Activated CD8-positive, alpha-beta memory T cell treated with anti-CD3 and anti-CD28 coated beads, Interleukin-2, amount 50 U/mL, for 1 hour (primary cell): ENCODE results near the gene ARHGAP40.

Experiments
- DNase-seq: peaks from one replicate; pipeline ENCODE4 v3.0.0-alpha.2; 2020; ENCODE audit errors: extremely low read depth

The ARHGAP40 gene

DNA sequence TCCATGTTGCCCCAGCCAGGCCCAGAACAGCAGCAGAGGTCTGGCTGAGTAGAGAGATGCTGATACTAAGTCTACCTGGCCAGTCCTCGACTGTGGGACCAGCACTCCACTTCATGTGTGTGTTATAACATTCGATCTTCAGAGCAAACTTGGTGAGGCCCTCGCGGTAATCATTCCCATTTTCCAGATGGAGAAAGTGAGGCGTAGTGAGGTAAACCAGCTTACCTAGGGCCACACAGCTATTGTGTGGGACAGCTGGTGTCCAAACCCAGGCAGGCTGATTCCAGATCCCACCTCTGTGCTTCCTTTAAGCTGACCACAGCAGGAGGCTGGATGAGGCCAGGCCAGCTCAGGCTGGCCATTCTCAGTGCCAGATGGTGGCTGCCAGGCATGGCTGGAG is 75.0 kb downstream of the ARHGAP40 start:
- DNase-seq, result no peak

DNA sequence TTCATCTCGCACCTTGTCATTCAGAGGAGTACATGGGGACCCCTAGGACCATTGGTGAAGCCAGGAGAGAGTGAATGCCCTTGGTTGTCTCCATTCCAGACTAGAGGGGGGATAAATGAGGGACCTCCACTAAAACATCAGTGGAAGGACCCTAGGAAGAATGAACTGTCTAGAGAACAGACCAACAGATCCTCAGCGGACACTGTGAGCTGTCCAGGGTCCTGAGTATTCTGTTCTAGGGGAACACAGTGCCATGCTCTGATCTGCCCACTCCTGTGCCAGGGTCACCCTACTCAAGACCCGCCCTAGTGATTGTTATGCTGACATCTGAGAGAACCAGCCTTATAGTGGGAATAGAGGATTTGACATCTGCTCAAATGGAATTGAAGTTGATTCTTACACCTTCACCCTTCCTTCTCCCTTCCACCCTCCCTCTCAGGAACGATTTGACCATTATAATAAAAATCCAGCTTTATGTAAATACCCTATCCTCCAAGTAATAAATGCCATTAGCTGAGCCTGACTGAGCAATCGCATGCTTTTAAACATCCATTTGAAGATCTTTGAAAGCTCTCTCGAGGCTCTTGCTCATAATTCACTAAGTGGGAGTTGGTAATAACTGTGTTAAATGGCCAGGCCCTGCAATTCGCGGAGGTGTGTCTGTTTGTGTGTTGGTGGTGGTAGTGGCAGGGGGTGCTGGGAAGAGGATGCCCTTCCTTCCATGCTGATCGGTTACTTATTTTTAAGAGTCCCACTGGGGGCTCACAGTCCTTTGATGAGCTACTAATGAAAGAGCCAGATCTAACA is 79.1 kb downstream of the ARHGAP40 start:
- DNase-seq, result no peak

DNA sequence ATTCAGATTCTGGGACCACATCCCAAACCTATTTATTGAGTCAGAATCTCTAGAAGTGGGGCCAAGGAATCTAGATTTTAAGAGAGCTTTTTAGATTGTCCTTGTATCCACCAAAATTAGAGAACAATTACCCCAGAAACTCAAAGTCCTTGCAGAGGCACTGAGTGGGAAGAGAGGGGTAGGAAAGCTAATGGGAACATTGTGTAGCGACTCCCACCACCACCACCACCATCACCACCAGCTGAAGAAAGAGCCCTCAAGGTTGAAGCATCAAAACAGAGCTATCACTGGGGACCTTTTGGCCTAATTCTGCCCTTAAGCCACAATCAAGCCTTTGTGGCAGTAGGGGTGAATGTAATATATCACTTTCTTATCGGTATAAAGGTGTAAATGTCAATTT is 83.7 kb downstream of the ARHGAP40 start:
- DNase-seq, result no peak

DNA sequence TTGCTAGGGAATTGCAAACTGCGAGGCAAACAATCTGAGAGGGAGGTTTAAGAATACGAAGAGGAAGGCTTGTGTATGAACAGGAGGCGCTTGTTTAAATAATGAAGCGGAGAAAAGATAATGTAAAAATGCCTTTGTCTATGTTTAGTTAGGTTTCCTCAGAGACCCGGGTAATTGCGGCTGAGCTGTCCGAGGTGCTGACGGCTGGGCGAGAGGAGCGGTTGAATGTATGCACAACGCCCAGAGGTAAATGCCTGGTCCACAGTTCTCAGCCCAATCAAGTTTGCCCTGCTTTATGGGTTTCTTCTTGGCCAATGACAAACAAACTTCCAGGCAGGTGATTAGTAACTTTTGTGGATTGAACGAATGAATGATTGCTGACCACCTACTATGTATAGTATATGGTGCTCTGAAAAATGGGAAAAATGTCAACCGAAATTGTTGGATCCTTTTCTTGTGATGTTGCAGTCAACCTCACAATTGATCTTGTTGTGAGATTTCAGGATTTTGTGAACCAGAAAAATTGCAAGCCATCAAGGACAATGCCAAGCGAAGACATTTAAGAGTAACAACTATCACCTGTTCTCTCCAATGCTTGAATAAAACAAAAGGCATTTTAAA is 84.4 kb downstream of the ARHGAP40 start:
- no peak for DNase-seq

DNA sequence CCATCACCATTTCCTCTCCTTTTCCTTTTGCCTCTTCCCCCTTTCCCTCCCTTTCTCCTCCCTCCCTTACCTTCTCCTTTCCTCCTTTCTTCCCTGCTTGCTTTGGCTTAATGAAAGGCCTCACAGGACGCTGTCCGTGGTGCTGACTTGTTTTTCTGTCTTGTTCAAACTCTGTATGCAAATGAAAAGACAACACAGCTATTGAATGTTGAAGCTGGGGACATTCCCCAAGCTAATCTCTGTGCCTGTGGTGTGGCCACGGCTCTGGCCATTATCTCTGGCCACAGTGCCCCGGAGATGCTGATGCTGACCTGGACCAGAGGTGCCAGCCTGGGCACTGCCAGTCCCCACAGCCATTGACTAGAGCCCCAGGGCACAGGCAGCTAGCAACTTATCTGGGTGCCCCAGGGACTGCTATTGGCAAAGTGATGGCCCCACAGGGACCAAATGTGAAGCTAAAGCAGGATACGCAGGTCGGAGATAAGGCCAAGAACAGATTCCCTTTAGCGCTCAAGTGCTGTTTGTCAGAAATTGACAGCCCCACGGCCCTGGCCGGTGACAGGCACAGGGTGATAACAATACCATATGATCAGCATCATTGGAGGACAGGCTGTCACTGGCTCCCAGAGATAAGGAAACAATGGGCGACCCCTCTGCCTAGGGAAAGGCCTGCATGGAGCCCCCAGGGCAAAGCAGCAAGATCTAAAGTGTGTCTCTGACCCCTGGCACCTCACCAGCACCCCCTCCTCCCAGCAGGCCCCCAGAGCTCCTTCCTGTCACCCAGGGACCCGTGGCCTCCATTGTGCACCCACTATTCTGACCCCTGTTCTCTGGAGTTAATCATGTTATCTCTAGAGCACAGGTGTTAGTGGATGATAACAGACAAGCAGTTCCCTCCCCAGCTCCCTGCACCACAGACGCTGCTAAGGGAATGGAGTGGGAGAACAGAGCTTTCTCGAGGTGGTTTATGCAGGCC is 91.1 kb downstream of the ARHGAP40 start:
- DNase-seq, result no peak

DNA sequence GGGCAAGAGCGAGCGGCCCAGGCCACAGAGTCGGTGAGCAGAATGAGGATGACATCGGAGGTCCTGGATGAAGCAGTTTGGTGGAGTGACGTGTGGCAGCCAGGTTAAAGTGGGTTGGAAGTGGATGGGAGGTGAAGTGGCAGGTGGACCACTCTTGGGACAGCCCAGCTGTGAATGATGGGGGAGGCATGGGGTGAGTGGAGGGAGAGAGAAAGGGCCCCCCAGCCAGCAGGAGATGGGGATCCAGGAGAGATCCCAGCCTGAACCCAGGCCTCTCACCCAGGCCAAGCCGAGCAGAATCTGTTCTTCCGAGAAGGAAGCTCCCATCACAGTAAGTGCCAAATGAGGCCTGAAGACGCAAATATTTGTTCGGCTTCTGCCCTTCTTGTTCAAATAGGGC is 95.7 kb downstream of the ARHGAP40 start:
- DNase-seq, result no peak

DNA sequence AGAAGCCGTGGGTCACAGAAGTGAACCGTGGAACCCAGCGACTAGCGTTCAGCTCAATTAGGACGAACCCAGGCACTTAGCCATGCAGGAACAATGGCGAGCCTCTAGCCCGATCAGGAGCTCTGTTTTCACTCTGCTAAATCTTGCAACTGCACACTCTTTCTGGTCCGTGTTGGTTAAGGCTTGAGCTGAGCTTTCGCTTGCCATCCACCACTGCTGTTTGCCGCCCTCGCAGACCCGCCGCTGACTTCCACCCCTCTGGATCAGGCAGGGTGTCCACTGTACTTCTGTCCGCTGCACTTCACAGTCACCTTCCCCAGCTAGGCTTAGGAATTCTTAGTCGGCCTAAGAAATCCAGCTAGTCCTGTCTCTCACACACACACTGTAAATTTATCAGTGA is 96.9 kb downstream of the ARHGAP40 start:
- DNase-seq, result no peak

DNA sequence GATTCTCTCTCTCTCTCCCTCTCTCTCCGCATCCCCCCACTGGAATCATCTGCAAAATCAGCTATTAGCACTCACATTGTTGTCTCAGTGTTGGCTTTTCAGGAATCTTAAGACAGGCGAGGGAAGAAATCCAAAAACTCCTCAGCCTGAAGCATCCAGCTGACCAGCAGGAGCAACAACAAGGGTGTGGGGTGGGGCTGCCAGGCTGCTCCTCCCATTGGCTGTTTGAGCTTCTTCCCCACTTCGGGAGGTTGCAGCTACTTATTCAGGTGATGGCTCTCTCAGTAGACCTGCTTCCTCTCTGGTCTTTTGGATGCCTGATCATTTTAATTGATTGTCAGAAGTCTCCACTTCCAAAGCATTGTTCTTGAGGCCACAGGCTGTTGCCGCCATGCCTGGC is 98.5 kb downstream of the ARHGAP40 start:
- DNase-seq, result no peak
